Panc1 (cell line): ENCODE measurements around the gene PNRC1.

Source experiments
- CTCF ChIP-seq: fragments of 450-650 bp; IDR thresholded peaks from 2 replicates; pipeline ENCODE4 v1.5.1; 2017; ENCODE audit warnings: mild to moderate bottlenecking
- POLR2AphosphoS5 ChIP-seq: IDR thresholded peaks from 2 replicates; pipeline ENCODE4 v1.6.1; 2012; ENCODE audit warnings: mild to moderate bottlenecking, low read depth, low read length, moderate library complexity
- SIN3A ChIP-seq: IDR thresholded peaks from 2 replicates; pipeline ENCODE4 v1.6.1; 2012; ENCODE audit warnings: low read depth, mild to moderate bottlenecking, low read length, moderate library complexity, borderline replicate concordance; ENCODE audit not compliant: insufficient read depth
- TCF7L2 ChIP-seq: IDR thresholded peaks from 2 replicates; pipeline ENCODE4 v1.6.1; 2011; ENCODE audit warnings: mild to moderate bottlenecking, low read depth, low read length, inconsistent platforms
- TF ChIP-seq, protein P1 (sequence below), 2 experiments: IDR thresholded peaks; 2 replicates each; pipeline ENCODE4 v1.6.1; 2011 to 2012; ENCODE audit warnings: low read depth in 2 of 2, control low read depth in 1 of 2, low read length in 1 of 2, mild to moderate bottlenecking in 1 of 2, moderate library complexity in 1 of 2; ENCODE audit not compliant: insufficient read depth in 1 of 2

DNA sequence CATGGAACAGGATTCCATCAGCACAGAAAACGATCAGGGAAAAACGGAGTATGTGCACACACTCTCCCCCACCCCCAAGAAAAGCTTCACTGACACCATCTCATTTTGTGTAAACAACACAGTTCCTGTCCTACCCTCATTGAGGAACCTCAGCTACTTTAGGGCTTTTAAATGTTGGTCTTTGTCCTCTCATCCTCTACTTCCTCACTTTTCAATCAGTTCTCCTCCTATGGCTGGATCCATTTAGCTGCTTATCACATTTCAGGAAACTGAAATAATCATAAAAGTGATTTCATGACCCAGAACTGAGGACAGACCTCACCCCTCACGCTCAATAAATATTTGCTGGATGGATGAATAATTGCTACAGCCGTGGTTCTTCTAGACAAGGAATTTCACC is 33.1 kb upstream of the PNRC1 start:
- TF ChIP-seq POLR2AphosphoS5 (no peak), CTCF (no peak), SIN3A (no peak), TCF7L2 (no peak)
- TF ChIP-seq, protein P1, sequence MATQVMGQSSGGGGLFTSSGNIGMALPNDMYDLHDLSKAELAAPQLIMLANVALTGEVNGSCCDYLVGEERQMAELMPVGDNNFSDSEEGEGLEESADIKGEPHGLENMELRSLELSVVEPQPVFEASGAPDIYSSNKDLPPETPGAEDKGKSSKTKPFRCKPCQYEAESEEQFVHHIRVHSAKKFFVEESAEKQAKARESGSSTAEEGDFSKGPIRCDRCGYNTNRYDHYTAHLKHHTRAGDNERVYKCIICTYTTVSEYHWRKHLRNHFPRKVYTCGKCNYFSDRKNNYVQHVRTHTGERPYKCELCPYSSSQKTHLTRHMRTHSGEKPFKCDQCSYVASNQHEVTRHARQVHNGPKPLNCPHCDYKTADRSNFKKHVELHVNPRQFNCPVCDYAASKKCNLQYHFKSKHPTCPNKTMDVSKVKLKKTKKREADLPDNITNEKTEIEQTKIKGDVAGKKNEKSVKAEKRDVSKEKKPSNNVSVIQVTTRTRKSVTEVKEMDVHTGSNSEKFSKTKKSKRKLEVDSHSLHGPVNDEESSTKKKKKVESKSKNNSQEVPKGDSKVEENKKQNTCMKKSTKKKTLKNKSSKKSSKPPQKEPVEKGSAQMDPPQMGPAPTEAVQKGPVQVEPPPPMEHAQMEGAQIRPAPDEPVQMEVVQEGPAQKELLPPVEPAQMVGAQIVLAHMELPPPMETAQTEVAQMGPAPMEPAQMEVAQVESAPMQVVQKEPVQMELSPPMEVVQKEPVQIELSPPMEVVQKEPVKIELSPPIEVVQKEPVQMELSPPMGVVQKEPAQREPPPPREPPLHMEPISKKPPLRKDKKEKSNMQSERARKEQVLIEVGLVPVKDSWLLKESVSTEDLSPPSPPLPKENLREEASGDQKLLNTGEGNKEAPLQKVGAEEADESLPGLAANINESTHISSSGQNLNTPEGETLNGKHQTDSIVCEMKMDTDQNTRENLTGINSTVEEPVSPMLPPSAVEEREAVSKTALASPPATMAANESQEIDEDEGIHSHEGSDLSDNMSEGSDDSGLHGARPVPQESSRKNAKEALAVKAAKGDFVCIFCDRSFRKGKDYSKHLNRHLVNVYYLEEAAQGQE (IDR thresholded peaks at IDR 0.05; ENCODE audit: insufficient read depth in 1 of 2, low read depth in 2 of 2, low read length in 1 of 2) = no peak
